Stimulated activated CD8-positive, alpha-beta memory T cell treated with anti-CD3 and anti-CD28 coated beads, Interleukin-15, amount 100 ng/mL, for 24 hours (primary cell): ENCODE measurements around the gene MARCHF7.
"Not testable (repeated sequence)": the region's sequence is repeated elsewhere in the genome, so short reads cannot be mapped to it uniquely, and the experiment has no call there.

ENCODE experiments used
- DNase-seq: peaks from one replicate; pipeline ENCODE4 v3.0.0-alpha.2; 2020; ENCODE audit warnings: low read depth

Gene MARCHF7

DNA sequence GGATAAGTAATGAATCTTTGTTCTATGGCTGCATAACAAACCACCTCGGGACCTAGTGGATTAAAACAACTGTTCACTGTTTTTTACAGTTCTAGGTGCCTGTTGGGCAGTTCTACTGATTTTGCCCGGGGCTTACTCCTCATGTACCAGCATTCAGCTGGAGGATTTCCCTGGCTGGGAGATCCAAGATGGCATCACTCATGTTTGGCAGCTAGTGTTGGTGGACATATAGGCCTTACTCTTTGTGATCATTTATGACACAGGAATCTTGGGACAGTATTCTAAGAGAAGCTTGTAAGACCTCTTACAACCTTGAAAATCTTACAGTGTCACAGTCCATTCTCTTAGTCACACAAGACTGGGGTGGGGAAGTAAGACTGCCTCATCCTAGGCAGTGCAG is 4.6 kb downstream of the MARCHF7 start:
- no peak for DNase-seq

DNA sequence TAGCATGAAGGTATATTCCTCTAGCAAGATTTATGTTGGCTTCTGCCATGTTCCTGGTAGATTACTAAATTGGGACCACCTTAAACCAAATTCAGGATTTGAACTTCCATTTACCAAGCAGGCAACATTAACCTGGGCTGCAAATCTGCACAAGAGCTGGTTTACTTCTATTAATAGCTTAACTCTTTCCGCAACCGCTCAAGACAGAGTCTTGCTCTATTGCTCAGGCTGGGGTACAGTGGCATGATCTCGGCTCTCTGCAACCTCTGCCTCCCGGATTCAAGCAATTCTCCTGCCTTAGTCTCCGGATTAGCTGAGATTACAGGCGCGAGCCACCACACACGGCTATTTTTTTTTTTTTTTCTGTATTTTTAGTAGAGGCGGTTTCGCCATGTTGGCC is 8.4 kb downstream of the MARCHF7 start:
- no peak for DNase-seq

DNA sequence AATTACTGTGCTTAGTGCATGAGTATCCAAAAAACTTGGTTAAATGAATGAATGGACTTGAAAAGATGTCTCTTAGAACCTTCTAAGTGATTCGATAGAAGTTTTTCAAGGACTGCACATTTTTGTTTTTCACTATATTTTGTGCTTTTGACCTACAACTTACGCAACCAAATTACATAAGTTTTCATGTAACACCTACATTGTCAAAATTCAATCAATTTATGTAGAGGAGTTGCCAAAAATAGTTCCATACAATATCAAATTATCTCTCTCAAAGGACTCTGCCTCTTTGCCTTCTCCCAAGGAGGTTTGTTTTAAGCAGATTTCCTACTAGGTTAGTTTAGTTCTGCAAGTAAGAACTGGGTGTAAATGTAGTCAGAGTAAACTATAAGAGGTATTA is 10.3 kb downstream of the MARCHF7 start:
- DNase-seq: no peak

DNA sequence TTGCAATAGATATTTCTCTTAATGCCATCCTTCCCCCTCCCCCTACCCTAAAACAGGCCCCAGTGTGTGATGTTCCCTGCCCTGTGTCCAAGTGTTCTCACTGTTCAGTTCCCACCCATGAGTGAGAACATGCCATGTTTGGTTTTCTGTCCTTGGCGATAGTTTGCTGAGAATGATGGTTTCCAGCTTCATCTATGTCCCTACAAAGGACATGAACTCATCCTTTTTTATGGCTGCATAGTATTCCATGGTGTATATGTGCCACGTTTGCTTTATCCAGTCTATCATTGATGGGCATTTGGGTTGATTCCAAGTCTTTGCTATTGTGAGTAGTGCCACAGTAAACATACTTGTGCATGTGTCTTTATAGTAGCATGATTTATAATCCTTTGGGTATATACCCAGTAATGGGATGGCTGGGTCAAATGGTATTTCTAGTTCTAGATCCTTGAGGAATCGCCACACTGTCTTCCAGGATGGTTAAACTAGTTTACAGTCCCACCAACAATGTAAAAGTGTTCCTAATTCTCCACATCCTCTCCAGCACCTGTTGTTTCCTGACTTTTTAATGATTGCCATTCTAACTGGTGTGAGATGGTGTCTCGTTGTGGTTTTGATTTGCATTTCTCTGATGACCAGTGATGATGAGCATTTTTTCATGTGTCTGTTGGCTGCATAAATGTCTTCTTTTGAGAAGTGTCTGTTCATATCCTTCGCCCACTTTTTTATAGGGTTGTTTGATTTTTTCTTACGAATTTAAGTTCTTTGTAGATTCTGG is 12.7 kb downstream of the MARCHF7 start:
- DNase-seq: not testable (repeated sequence)

DNA sequence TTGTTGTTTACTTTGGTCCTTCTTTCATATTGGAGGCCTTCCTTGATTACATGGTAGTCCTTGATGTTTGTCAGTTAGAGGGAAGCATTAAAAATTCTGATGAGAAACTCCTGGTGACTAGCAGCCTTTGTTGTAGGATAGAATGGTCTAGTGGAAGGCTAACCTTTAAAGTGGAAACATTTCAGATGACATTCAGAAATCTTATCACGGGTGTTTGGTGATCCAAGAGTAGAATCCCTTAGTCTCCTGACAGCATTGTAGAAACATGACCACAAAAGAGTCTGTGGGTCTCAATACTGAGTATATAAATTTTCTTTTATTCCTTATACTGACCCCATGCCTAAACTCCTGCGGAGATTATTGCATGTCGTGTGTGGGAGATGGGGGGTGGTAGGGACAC is 13.4 kb downstream of the MARCHF7 start:
- DNase-seq: no peak

DNA sequence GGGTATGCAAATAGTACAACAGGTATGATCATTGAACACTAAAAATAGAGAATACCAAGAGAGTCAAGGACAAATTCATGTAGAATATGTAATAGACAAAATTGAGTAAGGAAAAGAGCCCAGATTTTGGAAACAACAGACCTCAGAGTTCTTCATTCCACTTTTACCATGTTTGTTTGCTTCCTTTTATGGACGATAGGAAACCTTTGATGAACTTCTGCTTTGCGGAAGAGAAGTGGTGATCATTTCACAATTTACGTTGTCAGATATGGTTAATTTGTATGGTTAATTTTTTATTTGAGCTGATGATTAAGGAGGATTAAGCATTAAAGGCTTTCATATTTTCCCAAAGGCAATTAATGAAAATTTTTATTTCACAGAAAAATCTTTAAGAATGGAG is 16.3 kb downstream of the MARCHF7 start:
- DNase-seq: no peak

DNA sequence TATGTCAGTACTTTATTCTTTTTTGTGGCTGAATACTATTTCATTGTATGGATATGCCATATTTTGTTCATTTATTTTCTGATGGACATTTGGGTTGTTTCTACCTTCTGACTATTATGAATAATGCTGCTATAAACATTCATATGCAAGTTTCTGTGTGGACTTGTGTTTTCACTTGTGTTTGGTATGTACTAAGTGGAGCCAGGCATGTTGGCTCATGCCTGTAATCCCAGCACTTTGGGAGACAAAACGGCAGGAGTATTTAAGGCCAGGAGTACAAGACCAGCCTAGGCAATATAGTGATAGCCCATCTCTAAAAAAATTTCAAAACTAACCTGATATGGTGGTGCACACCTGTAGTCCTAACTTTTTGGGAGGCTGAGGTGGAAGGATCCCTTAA is 23.3 kb downstream of the MARCHF7 start:
- no peak for DNase-seq

DNA sequence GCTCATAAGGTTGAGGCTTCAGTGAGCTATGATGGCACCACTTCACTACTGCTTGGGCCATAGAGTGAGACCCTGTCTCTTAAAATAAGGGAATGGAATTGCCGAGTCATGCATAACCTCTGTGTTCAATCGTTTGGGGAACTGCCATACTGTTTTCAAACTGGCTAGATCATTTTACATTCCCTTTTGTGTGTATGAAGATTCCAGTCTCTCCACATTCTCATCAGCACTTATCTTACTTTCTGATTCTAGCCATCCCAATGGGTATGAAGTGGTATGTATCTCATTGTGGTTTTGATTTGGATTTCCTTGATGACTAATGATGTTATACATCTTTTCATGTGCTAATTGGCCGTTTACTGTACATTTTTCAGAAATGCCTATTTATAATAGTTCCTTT is 23.7 kb downstream of the MARCHF7 start:
- no peak for DNase-seq

GRCh38 chr2:159737292-159737916 is 25.1 kb downstream of the MARCHF7 start:
- DNase-seq: no peak

GRCh38 chr2:159737917-159738296 is 25.6 kb downstream of the MARCHF7 start:
- DNase-seq: no peak

GRCh38 chr2:159738509-159739390 is 26.4 kb downstream of the MARCHF7 start:
- no peak for DNase-seq

DNA sequence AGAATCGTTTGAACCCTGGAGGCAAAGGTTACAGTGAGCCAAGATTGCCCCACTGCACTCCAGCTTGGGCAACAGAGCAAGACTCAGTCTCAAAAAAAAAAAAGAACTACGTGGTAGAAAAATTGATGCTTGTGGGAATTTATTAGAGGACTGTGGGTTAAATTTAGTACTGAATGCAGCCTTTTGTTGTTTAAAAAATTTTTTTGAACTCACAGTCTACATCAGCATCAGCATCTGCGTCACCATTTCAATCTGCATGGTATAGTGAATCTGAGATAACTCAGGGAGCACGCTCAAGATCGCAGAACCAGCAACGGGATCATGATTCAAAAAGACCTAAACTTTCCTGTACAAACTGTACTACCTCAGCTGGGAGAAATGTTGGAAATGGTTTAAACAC is 30.5 kb downstream of the MARCHF7 start:
- no peak for DNase-seq

DNA sequence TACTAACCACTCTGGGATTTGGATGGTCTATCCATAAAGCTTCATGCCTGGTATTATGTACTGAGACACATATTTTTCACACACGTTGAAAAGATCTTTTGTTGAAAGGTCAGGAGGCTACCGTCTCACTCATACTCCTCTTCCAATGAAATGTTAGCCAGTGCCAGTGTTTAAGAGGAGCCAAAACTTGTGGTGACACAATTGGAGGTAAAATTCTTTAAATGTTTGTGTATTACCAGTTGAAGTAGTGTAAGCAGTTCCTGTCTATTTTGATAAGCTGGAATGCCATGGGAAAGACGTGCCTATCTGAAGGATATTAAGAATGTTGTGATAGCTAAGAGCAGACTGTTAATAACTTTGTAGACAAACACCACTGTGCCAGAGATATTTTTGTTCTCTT is 32.1 kb downstream of the MARCHF7 start:
- no peak for DNase-seq

DNA sequence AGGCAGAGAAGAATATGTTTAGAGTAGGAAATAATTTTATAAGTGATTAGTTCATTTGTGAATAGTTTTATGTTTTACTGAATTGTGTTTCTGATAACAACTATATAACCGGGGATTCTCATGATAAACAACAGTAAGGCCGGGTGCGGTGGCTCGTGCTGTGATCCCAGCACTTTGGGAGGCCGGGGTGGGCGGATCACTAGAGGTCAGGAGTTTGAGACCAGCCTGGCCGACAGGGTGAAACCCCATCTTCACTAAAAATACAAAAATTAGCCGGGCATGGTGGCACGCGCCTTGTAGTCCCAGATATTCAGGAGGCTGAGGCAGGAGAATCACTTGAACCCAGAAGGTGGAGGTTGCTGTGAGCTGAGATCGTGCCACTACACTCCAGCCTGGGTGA is 32.9 kb downstream of the MARCHF7 start:
- not testable (repeated sequence) for DNase-seq

DNA sequence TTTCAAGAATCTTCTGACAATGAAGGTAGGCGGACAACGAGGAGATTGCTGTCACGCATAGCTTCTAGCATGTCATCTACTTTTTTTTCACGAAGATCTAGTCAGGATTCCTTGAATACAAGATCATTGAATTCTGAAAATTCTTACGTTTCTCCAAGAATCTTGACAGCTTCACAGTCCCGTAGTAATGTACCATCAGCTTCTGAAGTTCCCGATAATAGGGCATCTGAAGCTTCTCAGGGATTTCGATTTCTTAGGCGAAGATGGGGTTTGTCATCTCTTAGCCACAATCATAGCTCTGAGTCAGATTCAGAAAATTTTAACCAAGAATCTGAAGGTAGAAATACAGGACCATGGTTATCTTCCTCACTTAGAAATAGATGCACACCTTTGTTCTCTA is 35.8 kb downstream of the MARCHF7 start:
- DNase-seq: no peak

- no peak for DNase-seq
These were observed 38.6 kb downstream of the MARCHF7 start for GRCh38 chr2:159750873-159751272.

DNA sequence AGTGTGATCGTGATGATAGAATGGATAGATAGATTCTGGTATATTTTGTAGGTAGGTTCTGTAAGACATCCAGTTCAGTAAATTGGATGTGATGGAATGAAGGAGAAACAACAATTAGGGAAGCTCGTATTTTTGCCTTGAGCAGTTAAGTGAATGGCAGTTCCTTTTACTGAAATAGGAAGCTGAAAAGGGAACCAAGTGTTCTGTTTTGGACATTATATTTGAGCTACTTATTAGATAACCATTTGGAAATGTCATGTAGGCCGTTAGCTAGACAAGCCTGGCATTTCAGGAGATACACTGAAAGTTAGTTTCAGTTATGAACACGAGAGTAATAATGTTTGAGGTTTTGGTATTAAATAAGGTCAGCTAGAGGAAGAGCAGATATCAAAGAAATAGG is 41.5 kb downstream of the MARCHF7 start:
- DNase-seq: no peak

DNA sequence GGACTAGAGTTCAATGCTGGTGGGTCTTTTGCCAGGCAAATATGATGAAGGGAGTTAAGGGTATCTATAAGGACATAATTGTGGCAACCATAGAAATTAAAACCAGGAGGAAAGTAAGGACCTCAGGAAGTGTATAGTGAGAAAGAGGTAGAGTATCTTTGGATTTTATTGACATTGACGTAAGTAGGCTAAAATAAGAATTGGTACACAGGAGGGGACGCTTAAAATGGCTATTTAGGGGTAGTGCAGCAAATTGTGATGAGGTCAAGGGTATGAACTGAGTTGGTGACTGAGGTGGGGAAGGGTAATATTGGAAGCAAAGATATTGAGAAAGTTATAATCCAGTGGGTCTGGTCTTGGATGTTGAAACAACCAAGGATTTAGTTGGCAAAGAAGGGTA is 42.7 kb downstream of the MARCHF7 start:
- DNase-seq: no peak

- DNase-seq: no peak
These were observed 43.5 kb downstream of the MARCHF7 start for GRCh38 chr2:159755788-159756187.

DNA sequence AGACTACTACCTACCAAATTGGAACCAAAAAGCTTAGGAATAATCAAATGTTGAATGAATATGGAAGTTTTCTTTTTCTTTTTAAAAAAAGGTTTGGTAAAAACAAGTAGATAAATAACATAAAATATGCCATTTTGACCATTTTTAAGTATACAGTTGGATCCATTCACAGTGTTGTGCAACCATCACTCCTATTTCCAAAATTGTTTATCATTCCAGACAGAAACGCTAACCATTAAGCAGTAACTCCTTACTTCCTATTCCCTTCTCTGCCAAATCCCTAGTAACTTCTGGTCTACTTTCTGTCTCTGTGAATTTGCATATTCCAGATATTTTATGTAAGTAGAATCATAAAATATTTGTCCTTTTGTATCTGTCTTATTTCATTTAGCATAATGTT is 45.9 kb downstream of the MARCHF7 start:
- DNase-seq: no peak

DNA sequence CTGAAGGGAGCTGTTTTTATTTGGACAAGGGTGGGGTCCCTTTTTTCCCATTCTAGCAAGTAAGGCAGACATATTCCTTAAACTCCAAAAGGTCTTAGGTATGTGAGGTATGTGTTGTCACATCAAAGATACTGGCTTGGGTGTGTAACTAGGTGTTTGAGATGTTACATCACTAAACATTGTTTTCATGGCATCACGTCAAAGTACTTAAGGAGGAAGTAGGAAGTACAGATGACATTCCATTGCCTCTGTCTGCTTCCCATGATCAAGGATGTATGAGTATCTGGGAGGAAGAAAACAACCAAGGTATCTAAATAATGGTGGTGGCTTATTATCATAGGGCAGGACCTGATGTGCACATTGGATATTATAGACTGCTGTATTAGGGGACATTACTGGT is 46.4 kb downstream of the MARCHF7 start:
- DNase-seq: no peak

DNA sequence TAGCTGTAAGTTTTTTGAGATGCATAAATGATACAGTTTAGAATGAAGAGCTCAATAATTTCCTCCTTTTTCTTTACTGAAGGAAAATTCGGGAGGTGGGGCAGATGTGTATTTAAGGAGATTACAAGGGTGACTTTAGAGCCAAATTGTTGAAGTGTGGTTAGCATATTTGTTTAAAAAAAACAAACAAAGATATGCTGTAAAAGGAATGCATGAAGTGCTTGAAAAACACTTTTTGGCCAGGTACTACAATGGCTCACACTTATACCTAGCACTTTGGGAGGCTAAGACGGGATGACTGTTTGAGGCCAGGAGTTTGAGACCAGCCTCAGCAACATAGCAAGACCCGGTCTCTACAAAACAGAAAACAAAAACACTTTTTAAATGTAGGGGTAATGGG is 47.3 kb downstream of the MARCHF7 start:
- DNase-seq: no peak

DNA sequence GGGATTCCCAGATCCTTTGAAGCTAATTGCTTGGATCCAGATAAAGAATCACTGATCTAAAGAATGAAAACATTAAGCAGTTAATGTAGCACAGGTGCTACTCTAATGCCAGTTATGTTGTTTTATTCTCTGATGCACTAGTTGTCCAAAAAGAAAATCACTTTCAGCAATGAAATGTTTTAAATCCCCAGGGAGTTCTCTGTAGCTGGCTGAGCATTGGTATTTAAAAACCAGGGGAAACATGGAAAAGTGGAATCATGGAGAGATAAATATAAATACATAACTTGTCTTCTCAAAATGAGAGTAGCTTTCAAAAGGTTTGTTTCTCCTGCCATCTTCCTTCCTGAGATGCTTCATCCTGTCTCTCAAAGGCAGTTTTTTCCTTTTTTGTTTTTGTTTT is 48.0 kb downstream of the MARCHF7 start:
- DNase-seq: no peak
